ENCODE measurements around the gene FCSK.

The FCSK gene

DNA sequence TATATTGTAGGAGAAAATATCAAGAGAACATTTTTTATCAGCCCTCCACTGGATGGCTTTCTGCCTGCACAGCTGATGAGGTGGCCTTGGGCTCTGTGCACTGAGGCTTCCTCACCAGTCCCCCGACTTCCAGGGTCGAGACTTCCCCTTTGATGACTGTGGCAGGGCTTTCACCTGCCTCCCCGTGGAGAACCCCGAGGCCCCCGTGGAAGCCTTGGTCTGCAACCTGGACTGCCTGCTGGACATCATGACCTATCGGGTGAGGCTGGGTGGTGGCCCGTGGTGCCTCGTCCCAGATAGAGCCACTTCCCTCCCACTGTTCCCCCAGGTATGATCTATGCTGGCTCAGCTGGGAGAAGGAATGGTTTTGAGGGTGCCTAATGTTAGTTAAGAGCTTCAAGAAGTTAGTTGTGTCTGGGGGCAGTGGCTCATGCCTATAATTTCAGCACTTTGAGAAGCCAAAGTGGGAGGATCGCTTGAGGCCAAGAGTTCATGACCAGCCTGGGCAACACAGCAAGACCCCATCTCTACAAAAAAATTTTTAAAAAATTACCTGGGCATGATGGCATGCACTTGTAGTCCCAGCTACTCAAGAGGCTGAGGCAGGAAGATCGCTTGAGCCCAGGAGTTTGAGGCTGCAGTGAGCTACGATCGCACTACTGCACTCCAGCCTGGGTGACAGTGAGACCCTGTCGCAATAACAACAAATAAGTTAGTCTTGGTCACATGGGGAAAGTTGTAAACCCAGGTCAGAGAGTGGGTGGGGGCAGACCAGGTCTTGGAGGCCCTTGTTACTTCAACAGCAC lies 11.8 kb downstream of the FCSK start:
- DNase-seq (ENCODE audit: low read depth), result no peak
- TF ChIP-seq, protein P1, sequence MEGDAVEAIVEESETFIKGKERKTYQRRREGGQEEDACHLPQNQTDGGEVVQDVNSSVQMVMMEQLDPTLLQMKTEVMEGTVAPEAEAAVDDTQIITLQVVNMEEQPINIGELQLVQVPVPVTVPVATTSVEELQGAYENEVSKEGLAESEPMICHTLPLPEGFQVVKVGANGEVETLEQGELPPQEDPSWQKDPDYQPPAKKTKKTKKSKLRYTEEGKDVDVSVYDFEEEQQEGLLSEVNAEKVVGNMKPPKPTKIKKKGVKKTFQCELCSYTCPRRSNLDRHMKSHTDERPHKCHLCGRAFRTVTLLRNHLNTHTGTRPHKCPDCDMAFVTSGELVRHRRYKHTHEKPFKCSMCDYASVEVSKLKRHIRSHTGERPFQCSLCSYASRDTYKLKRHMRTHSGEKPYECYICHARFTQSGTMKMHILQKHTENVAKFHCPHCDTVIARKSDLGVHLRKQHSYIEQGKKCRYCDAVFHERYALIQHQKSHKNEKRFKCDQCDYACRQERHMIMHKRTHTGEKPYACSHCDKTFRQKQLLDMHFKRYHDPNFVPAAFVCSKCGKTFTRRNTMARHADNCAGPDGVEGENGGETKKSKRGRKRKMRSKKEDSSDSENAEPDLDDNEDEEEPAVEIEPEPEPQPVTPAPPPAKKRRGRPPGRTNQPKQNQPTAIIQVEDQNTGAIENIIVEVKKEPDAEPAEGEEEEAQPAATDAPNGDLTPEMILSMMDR (conservative IDR thresholded peaks at IDR 0.05; ENCODE audit: low read depth, low read length), result no peak
- H3K4me3 ChIP-seq (ENCODE audit: low read length), result no peak overlapping the region

DNA sequence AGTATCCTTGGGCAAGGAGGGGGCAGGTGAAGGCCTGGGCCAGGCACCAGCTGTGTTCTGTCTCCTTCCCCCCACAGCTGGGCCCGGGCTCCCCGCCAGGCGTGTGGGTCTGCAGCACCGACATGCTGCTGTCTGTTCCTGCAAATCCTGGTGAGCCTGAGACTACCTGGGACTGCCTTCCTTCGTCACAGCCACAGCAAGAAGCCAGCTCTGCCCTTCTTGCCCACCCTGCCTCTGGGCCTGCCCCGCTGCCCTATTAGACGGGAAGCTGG lies 12.3 kb downstream of the FCSK start:
- no peak overlapping the region for H3K4me3 ChIP-seq (ENCODE audit: low read length)
- no peak for DNase-seq (ENCODE audit: low read depth)
- TF ChIP-seq, protein P1 (conservative IDR thresholded peaks at IDR 0.05; ENCODE audit: low read depth, low read length), result no peak

DNA sequence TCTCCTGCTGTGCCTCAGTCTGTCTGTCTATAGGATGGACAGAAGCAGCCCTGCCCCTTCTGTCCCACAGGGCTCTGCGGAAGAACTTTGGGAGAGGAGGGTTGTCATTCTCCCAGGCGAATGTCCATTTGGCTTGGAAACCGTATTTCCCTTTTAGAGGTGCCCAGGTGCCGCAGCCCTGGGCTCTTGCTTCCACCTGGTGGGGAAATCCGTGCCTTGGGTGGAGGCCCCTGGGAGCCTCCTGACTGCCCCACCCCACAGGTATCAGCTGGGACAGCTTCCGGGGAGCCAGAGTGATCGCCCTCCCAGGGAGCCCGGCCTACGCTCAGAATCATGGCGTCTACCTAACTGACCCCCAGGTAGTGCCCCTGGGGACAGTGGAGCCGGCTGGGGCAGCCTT lies 12.7 kb downstream of the FCSK start:
- no peak for DNase-seq (ENCODE audit: low read depth)
- TF ChIP-seq, protein P1 (conservative IDR thresholded peaks at IDR 0.05; ENCODE audit: low read depth, low read length), result no peak
- H3K4me3 ChIP-seq (ENCODE audit: low read length), result no peak overlapping the region

DNA sequence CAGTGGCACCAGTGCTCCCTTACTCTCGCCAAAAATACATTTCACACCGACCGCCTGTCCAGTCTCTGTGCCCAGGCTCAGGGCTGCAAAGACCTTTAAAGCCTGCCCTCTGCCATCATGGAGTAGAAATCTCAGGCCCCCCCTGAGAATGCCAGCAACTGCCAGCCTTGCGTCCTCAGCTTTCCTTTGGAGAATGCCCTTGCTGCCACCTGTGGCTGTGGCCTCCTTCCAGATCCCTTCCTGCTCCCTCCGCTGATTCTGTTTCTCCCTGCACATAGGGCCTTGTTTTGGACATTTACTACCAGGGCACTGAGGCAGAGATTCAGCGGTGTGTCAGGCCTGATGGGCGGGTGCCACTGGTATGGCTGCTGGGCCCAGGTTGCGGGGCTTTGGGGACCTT lies 13.2 kb downstream of the FCSK start:
- TF ChIP-seq, protein P1 (conservative IDR thresholded peaks at IDR 0.05; ENCODE audit: low read depth, low read length), result no peak
- no peak for DNase-seq (ENCODE audit: low read depth)
- H3K4me3 ChIP-seq (ENCODE audit: low read length), result no peak overlapping the region

DNA sequence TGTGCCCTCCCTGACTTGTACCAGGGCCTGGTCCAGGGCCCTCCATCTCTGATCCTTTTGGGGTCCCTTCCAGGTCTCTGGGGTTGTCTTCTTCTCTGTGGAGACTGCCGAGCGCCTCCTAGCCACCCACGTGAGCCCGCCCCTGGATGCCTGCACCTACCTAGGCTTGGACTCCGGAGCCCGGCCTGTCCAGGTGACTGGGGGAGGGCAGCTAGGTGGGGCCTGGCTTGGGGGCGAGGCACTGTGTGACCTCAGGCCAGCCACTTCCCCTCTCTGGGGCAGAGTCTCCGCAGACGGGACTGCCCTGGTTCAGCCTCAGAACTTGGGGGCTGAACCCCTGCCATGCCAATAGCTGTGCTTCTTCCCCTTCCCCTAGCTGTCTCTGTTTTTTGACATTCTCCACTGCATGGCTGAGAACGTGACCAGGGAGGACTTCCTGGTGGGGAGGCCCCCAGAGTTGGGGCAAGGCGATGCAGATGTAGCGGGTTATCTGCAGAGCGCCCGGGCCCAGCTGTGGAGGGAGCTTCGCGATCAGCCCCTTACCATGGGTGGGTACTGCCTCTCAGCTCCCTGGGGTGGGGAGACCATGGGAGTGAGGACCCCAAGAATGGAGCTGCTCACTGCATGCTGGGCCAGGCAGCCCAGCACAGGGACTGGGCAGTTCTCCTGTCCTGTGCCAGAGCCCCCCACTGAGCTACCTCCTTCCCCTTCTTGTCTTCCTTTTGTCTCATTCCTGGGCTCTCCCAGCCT lies 14.6 kb downstream of the FCSK start:
- no peak for DNase-seq (ENCODE audit: low read depth)
- no peak overlapping the region for H3K4me3 ChIP-seq (ENCODE audit: low read length)
- TF ChIP-seq, protein P1 (conservative IDR thresholded peaks at IDR 0.05; ENCODE audit: low read depth, low read length), result no peak

DNA sequence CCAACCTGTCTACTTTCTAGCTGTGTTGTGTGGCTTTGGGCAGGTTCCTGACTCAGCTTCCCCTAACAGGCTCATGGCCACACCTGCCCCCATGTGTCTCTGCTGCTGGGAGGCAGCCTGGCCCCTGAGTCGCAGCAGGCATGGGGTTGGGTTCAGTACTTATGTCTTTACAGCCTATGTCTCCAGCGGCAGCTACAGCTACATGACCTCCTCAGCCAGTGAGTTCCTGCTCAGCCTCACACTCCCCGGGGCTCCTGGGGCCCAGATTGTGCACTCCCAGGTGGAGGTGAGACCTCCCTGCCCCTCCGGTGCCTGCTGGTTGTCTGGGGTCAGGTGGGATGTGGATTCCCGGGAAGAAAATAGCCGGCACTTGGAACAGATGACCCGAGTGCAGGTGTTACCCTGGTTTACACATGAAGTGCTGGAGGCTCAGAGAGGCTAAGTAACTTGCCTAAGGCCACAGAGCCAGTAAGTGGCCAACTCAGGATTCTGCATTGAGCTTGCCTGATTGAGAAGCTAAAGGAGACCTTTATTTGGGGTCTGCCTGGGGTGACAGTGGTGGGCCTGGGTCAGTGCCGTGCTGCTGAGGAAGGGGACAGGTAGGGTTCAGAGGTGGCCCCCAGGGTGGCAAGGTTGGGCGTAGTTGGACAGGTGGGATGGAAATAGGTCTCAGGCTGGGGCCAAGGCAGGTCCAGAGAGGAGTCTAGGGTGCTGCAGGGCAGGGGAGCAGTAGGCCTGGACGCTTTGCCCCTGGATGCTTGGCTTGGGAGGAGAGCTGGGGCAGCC lies 15.9 kb downstream of the FCSK start:
- no peak overlapping the region for H3K4me3 ChIP-seq (ENCODE audit: low read length)
- TF ChIP-seq, protein P1 (conservative IDR thresholded peaks at IDR 0.05; ENCODE audit: low read depth, low read length), result no peak
- DNase-seq (ENCODE audit: low read depth), result no peak

All from retinal pigment epithelial cell (primary cell).